Ishikawa (cell line): ENCODE measurements around the gene GRAMD4.

ENCODE experiments used
- EGR1 ChIP-seq: IDR thresholded peaks from 2 replicates; pipeline ENCODE4 v1.6.1; 2012
- EP300 ChIP-seq: IDR thresholded peaks from 2 replicates; pipeline ENCODE4 v1.6.1; 2012; ENCODE audit warnings: borderline replicate concordance
- MAX ChIP-seq: IDR thresholded peaks from 2 replicates; pipeline ENCODE4 v1.6.1; 2012
- TEAD4 ChIP-seq: IDR thresholded peaks from 2 replicates; pipeline ENCODE4 v1.6.1; 2012

- TF ChIP-seq EGR1: peak; percentile 80
- TF ChIP-seq EP300: no peak
- no peak for TF ChIP-seq TEAD4
- TF ChIP-seq MAX: no peak
These were observed 53.6 kb downstream of the GRAMD4 start for GRCh38 chr22:46673662-46674236.
